K562 (cell line): ENCODE measurements around the gene RBM19. TPM values are rescaled to one million over a fixed set of nuclear protein-coding genes. Genes with fewer than 3 reads are reported as not detected.

ENCODE experiments used
- ATAC-seq: fragments of 200-7000 bp; cut with Tn5 transposase; 3 replicates; pipeline ENCODE4 v1.9.1; 2020; ENCODE audit warnings: moderate library complexity
- BruUV-seq: library from RNA; stranded (reverse); fragments of 400-500 nt; replicated peaks from 2 replicates; lab custom pipeline; 2021; lab: Mats Ljungman, UMichigan
- CTCF ChIA-PET: fragments of 300-600 bp; formaldehyde crosslinking; extraction: SDS; loops from one replicate; lab custom pipeline; 2021; ENCODE audit warnings: low intra/inter-chr PET ratio; lab: Yijun Ruan, JAX
- POLR2A ChIA-PET: fragments of 300-600, 350-650 bp; sonication (Branson Sonifier 250); formaldehyde crosslinking; extraction: SDS; loops from one replicate; lab custom pipeline; 2021; ENCODE audit warnings: antibody characterized with exemption, inconsistent platforms; lab: Yijun Ruan, JAX
- DNase-seq, 4 experiments: peaks; one replicate each; pipeline versions ENCODE4 v3.0.0 to v3.0.0-alpha.2; 2011 to 2018; ENCODE audit warnings: low spot score in 3 of 4, mixed read lengths in 3 of 4; ENCODE audit errors: extremely low read depth in 1 of 4
- FAIRE-seq: peaks from 2 replicates; lab custom pipeline; 2011; peaks lifted over from hg19 to GRCh38; lab: Jason Lieb, UNC
- H2AFZ ChIP-seq: 2 replicates; pipeline ENCODE4 v1.6.0; 2011; ENCODE audit warnings: low read depth, low read length, control low read depth, inconsistent platforms
- H3K27ac ChIP-seq: fragments of 200-600 bp; 3 replicates; pipeline ENCODE4 v1.8.0; 2011; ENCODE audit warnings: low read depth, mild to moderate bottlenecking, control low read depth, inconsistent platforms, low read length, moderate library complexity, mixed read lengths; ENCODE audit errors: extremely low read depth
- H3K27me3 ChIP-seq, 2 experiments: fragments of 300-600 bp in 1 of 2; 2 replicates in 1 of 2; 3 replicates in 1 of 2; pipeline versions ENCODE4 v1.6.0 to v1.8.0; 2011; ENCODE audit warnings: inconsistent platforms in 2 of 2, low read length in 2 of 2, mild to moderate bottlenecking in 1 of 2, mixed read lengths in 1 of 2, moderate library complexity in 1 of 2; ENCODE audit not compliant: control insufficient read depth in 2 of 2, insufficient read depth in 2 of 2
- H3K36me3 ChIP-seq: fragments of 300-600 bp; 3 replicates; pipeline ENCODE4 v1.8.0; 2011; ENCODE audit warnings: mild to moderate bottlenecking, low read length, inconsistent platforms; ENCODE audit not compliant: control insufficient read depth, insufficient read depth
- H3K4me1 ChIP-seq, 2 experiments: fragments of 200-600 bp in 1 of 2; replicated peaks in 1 of 2; 2 replicates in 1 of 2; 3 replicates in 1 of 2; pipeline versions ENCODE4 v1.5.1 to v1.8.0; 2011; ENCODE audit warnings: inconsistent platforms in 2 of 2, low read length in 2 of 2, mild to moderate bottlenecking in 1 of 2, mixed read lengths in 1 of 2, moderate library complexity in 1 of 2; ENCODE audit not compliant: control insufficient read depth in 2 of 2, insufficient read depth in 2 of 2
- H3K4me2 ChIP-seq: 2 replicates; pipeline ENCODE4 v1.6.1; 2011; ENCODE audit warnings: low read length, control low read depth, inconsistent platforms, mixed read lengths; ENCODE audit not compliant: insufficient read depth
- H3K4me3 ChIP-seq: fragments of 200-600 bp; sonication (generic), shearing (Covaris generic); 2 replicates; pipeline ENCODE4 v1.5.1; 2016; ENCODE audit warnings: control low read depth, inconsistent platforms
- H3K79me2 ChIP-seq: fragments of 200-600 bp; 3 replicates; pipeline ENCODE4 v1.8.0; 2011; ENCODE audit warnings: low read length, inconsistent platforms; ENCODE audit not compliant: control insufficient read depth, insufficient read depth
- H3K9ac ChIP-seq, 2 experiments: 2 replicates each; pipeline versions ENCODE4 v1.6.0 to v1.6.1; 2011; ENCODE audit warnings: low read depth in 2 of 2, low read length in 2 of 2, control low read depth in 1 of 2, inconsistent platforms in 1 of 2, mild to moderate bottlenecking in 1 of 2, mixed read lengths in 1 of 2; ENCODE audit not compliant: insufficient read depth in 1 of 2
- H3K9me1 ChIP-seq: one replicate; pipeline ENCODE4 v1.6.0; 2011; ENCODE audit warnings: inconsistent platforms, mild to moderate bottlenecking, low read length, moderate library complexity; ENCODE audit not compliant: control insufficient read depth, insufficient read depth
- H3K9me3 ChIP-seq: replicated peaks from 2 replicates; pipeline ENCODE4 v1.5.1; 2011; ENCODE audit warnings: low read depth, low read length, inconsistent platforms; ENCODE audit not compliant: control insufficient read depth, insufficient read depth
- H4K20me1 ChIP-seq: replicated peaks from 2 replicates; pipeline ENCODE4 v1.6.1; 2011; ENCODE audit warnings: low read length, inconsistent platforms, mixed read lengths; ENCODE audit not compliant: control insufficient read depth, insufficient read depth
- BRCA1 ChIP-seq, 2 experiments: fragments of 450-650 bp in 1 of 2; sonication (generic) in 1 of 2; formaldehyde crosslinking in 1 of 2; IDR thresholded peaks; 2 replicates each; pipeline versions ENCODE4 v1.5.0 to v1.6.1; 2017 to 2020; ENCODE audit warnings: mild to moderate bottlenecking in 1 of 2, missing genetic modification reagents in 1 of 2
- FOXA3 ChIP-seq, 2 experiments: fragments of 450-650 bp in 1 of 2; sonication (generic) in 1 of 2; formaldehyde crosslinking; IDR thresholded peaks in 1 of 2; conservative IDR thresholded peaks in 1 of 2; 2 replicates each; pipeline versions ENCODE4 v1.4.0 to v1.8.0; 2020 to 2022; ENCODE audit warnings: mild to moderate bottlenecking in 2 of 2, missing genetic modification reagents in 1 of 2
- GATAD2B ChIP-seq: fragments of 450-650 bp; IDR thresholded peaks from 2 replicates; pipeline ENCODE4 v1.6.1; 2017; ENCODE audit warnings: mild to moderate bottlenecking, borderline replicate concordance
- NR3C1 ChIP-seq: sonication (generic); formaldehyde crosslinking; IDR thresholded peaks from 2 replicates; pipeline ENCODE4 v1.8.1; 2022; ENCODE audit warnings: missing genetic modification reagents
- RBM14 ChIP-seq: fragments of 200-400 bp; formaldehyde crosslinking; IDR thresholded peaks from 2 replicates; pipeline ENCODE4 v1.6.1; 2018; ENCODE audit warnings: low read depth, mild to moderate bottlenecking, low read length, moderate library complexity, borderline replicate concordance; ENCODE audit not compliant: insufficient read depth
- RBM25 ChIP-seq: fragments of 200-400 bp; formaldehyde crosslinking; IDR thresholded peaks from 2 replicates; pipeline ENCODE4 v1.6.1; 2018; ENCODE audit warnings: low read length, low read depth, moderate library complexity; ENCODE audit not compliant: severe bottlenecking
- RREB1 ChIP-seq: fragments of 250-450 bp; sonication (Bioruptor Pico); IDR thresholded peaks from 2 replicates; pipeline ENCODE4 v1.4.0; 2020
- ZC3H11A ChIP-seq: IDR thresholded peaks from 2 replicates; pipeline ENCODE4 v1.6.1; 2012; ENCODE audit warnings: low read depth, low read length, improper control_type of control experiment
- ZNF23 ChIP-seq: fragments of 250-450 bp; sonication (Bioruptor Pico); IDR thresholded peaks from 2 replicates; pipeline ENCODE4 v1.4.0; 2020; ENCODE audit warnings: mild to moderate bottlenecking
- ZNF444 ChIP-seq: fragments of 250-450 bp; sonication (Bioruptor Pico); IDR thresholded peaks from 2 replicates; pipeline ENCODE4 v1.4.0; 2020; ENCODE audit warnings: mild to moderate bottlenecking, moderate library complexity
- WGBS: fragments of 100-300 bp; shearing (Covaris generic); methylation state at CpG from one replicate; pipeline ENCODE4 v1.1.6; 2016; ENCODE audit warnings: low coverage, mixed read lengths; ENCODE audit not compliant: insufficient coverage; ENCODE audit errors: missing lambda C conversion rate; 5-methylcytosine and 5-hydroxymethylcytosine counted together
- in situ Hi-C: fragments of 300-500 bp; cut with MboI; formaldehyde crosslinking; loops from 4 replicates; pipeline ENCODE4 v1.15.0; 2018; ENCODE audit warnings: inconsistent platforms, mixed read lengths
- intact Hi-C: fragments of 100-400 bp; cut with micrococcal nuclease; formaldehyde crosslinking; loops from 2 replicates; pipeline ENCODE4 v1.14.2; 2022
- polyA plus RNA-seq, 8 experiments: library from polyadenylated mRNA; depleted of rRNA in 4 of 8; stranded (reverse) in 5 of 8; unstranded in 3 of 8; fragments of >200 nt; fragmentation: Nextera tagmentation in 2 of 8; fragmentation: Illumina TruSeq in 1 of 8; extraction: Ambion mirVana in 2 of 8; extraction: Trizol in 1 of 8; gene quantifications; 2 replicates each; pipeline versions ENCODE4 v1.2.1 to v1.2.3, GENCODE V29; 2011 to 2014; ENCODE audit warnings: inconsistent platforms in 1 of 8, missing spikeins in 1 of 8
- total RNA-seq, 7 experiments: library from RNA; depleted of rRNA in 6 of 7; stranded (reverse); fragments of >200 nt in 6 of 7; fragmentation: Illumina TruSeq in 2 of 7; extraction: Trizol in 2 of 7; gene quantifications; 2 replicates each; pipeline versions ENCODE4 v1.2.1 to v1.2.3, GENCODE V29; 2011 to 2021; ENCODE audit warnings: low replicate concordance in 1 of 7

Gene RBM19
- total and polyA plus RNA-seq, 9 of the 15 experiments (the other 6 are each of a cell fraction or from before 2014, with no cell fraction given), result 16.0 to 58.4 (median 37.9) TPM

GRCh38 chr12:113888435-113888834 lies 77.7 kb downstream of the RBM19 start:
- no peak for ATAC-seq
- no peak overlapping the region for H3K27ac ChIP-seq
- ChIA-PET POLR2A (no interaction called here), CTCF (no interaction called here)
- intact Hi-C loops, result no loop called here
- H3K79me2 ChIP-seq, result no peaks in the 10 kb centered on the region
- DNase-seq, result no peak
- no peaks in the 10 kb centered on the region for H3K9me1 ChIP-seq
- 70% methylated on average over 2 of the region's 2 CpGs for WGBS
- no peaks in the 10 kb centered on the region for H3K4me1 ChIP-seq
- BruUV-seq, result no TSS peak
- in situ Hi-C loops, result no loop called here
- FAIRE-seq, result no peak
- no peak overlapping the region for H3K4me3 ChIP-seq
- H3K9me3 ChIP-seq, result no peaks in the 10 kb centered on the region
- H3K27me3 ChIP-seq, result no peaks in the 10 kb centered on the region
- TF ChIP-seq ZC3H11A (no peak), RBM25 (peak; percentile 41), RBM14 (no peak)
- no peak overlapping the region for H3K4me2 ChIP-seq
- H4K20me1 ChIP-seq, result peaks cover 4% of the 10 kb centered on the region; the same call in 1 of the 2 replicates
- no peak overlapping the region for H2AFZ ChIP-seq
- peaks cover 4% of the 10 kb centered on the region; the same call in 2 of the 3 replicates for H3K36me3 ChIP-seq
- H3K9ac ChIP-seq, result no peak overlapping the region

DNA sequence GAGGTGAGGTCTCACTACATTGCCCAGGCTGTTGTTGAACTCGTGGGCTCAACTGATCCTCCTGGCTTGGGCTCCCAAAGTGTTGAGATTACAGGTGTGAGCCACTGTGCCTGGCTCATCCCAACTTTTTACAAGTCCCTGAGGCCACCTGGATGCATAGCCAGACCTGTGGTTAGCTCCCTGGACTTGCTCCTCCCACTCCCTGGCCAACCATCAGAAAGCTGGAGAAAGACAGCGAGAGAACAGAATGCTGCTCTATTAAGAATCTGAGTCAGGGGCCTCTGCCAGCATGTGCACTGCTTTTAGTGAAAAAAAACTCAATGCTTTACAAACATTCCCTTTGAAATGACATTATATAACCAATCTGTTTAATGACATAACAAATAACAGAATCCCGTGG lies 78.2 kb downstream of the RBM19 start:
- ATAC-seq (no peak), DNase-seq (no peak), FAIRE-seq (no peak)
- no peak overlapping the region for H3K27ac ChIP-seq
- H3K4me2 ChIP-seq, result no peak overlapping the region
- H4K20me1 ChIP-seq, result peaks cover 4% of the 10 kb centered on the region; the same call in 1 of the 2 replicates
- CTCF ChIA-PET, result no interaction called here
- no peaks in the 10 kb centered on the region for H3K9me3 ChIP-seq
- H3K27me3 ChIP-seq, result no peaks in the 10 kb centered on the region
- POLR2A ChIA-PET, result no interaction called here
- no peaks in the 10 kb centered on the region for H3K79me2 ChIP-seq
- intact Hi-C loops, result no loop called here
- H3K36me3 ChIP-seq, result peaks cover 4% of the 10 kb centered on the region; the same call in 2 of the 3 replicates
- H3K9me1 ChIP-seq, result no peaks in the 10 kb centered on the region
- 76% methylated on average over 3 of the region's 3 CpGs for WGBS
- no peak overlapping the region for H3K4me3 ChIP-seq
- no peak overlapping the region for H3K9ac ChIP-seq
- no peaks in the 10 kb centered on the region for H3K4me1 ChIP-seq
- no peak overlapping the region for H2AFZ ChIP-seq
- in situ Hi-C loops, result no loop called here
- no TSS peak for BruUV-seq
- no peak for TF ChIP-seq NR3C1 (CRISPR knock-in tag)
- no peak for TF ChIP-seq ZNF444 (CRISPR knock-in tag)
- TF ChIP-seq BRCA1 (IDR thresholded peaks at IDR 0.05), result no peak
- no peak for TF ChIP-seq BRCA1 (CRISPR knock-in tag; IDR thresholded peaks at IDR 0.05)
- TF ChIP-seq GATAD2B, result no peak
- TF ChIP-seq ZNF23 (CRISPR knock-in tag), result no peak
- TF ChIP-seq RREB1 (CRISPR knock-in tag), result no peak
- no peak for TF ChIP-seq FOXA3 (CRISPR knock-in tag; conservative IDR thresholded peaks at IDR 0.05 in 1 of 2, IDR thresholded peaks at IDR 0.05 in 1 of 2)
